Endothelial cell of umbilical vein (primary cell): ENCODE measurements around the gene DUSP8. TPM values are rescaled to one million over a fixed set of nuclear protein-coding genes. Genes with fewer than 3 reads are reported as not detected.

Source experiments
- BruUV-seq: library from RNA; stranded (reverse); fragments of 400-500 nt; replicated peaks from 2 replicates; lab custom pipeline; 2021; lab: Mats Ljungman, UMichigan
- CTCF ChIA-PET: fragments of 300-600, 350-600 bp; sonication (Branson Sonifier 250); formaldehyde crosslinking; loops from one replicate; lab custom pipeline; 2021; ENCODE audit warnings: antibody characterized with exemption, inconsistent platforms; lab: Charles Lee
- POLR2A ChIA-PET: fragments of 300-600, 350-600 bp; sonication (Branson Sonifier 250); formaldehyde crosslinking; loops from one replicate; lab custom pipeline; 2021; ENCODE audit warnings: antibody characterized with exemption, inconsistent platforms; lab: Charles Lee
- DNase-seq: peaks from one replicate; pipeline ENCODE4 v3.0.0-alpha.2; 2011; ENCODE audit warnings: low read depth, low spot score
- FAIRE-seq: peaks from 2 replicates; lab custom pipeline; 2011; peaks lifted over from hg19 to GRCh38; lab: Jason Lieb, UNC
- H2AFZ ChIP-seq: 2 replicates; pipeline ENCODE4 v1.6.0; 2012; ENCODE audit warnings: low read depth, low read length, control low read depth, inconsistent platforms
- H3K27ac ChIP-seq: 2 replicates; pipeline ENCODE4 v1.5.1; 2011; ENCODE audit warnings: low read depth, mild to moderate bottlenecking, control low read depth, low read length, moderate library complexity; ENCODE audit not compliant: insufficient read depth
- H3K27me3 ChIP-seq, 2 experiments: 2 replicates each; pipeline versions ENCODE4 v1.6.0 to v1.6.1; 2011; ENCODE audit warnings: low read length in 2 of 2, mixed read lengths in 1 of 2; ENCODE audit not compliant: control insufficient read depth in 2 of 2, insufficient read depth in 2 of 2
- H3K36me3 ChIP-seq, 2 experiments: 2 replicates in 1 of 2; 3 replicates in 1 of 2; pipeline ENCODE4 v1.5.1; 2011; ENCODE audit warnings: low read length in 2 of 2, mild to moderate bottlenecking in 1 of 2, moderate library complexity in 1 of 2; ENCODE audit not compliant: control insufficient read depth in 2 of 2, insufficient read depth in 2 of 2; ENCODE audit errors: extremely low read depth in 1 of 2
- H3K4me1 ChIP-seq: 3 replicates; pipeline ENCODE4 v1.5.1; 2011; ENCODE audit warnings: mild to moderate bottlenecking, low read length; ENCODE audit not compliant: control insufficient read depth, insufficient read depth; ENCODE audit errors: extremely low read depth
- H3K4me2 ChIP-seq: 2 replicates; pipeline ENCODE4 v1.6.1; 2011; ENCODE audit warnings: low read length, control low read depth, mixed read lengths; ENCODE audit not compliant: insufficient read depth
- H3K4me3 ChIP-seq, 3 experiments: fragments of 200-600 bp in 1 of 3; sonication (generic), shearing (Covaris generic) in 1 of 3; replicated peaks in 1 of 3; 2 replicates each; pipeline ENCODE4 v1.5.1; 2011 to 2016; ENCODE audit warnings: control low read depth in 3 of 3, low read length in 3 of 3, mild to moderate bottlenecking in 2 of 3, inconsistent platforms in 1 of 3, low read depth in 1 of 3, moderate library complexity in 1 of 3; ENCODE audit not compliant: insufficient read depth in 1 of 3
- H3K79me2 ChIP-seq: 2 replicates; pipeline ENCODE4 v1.6.0; 2012; ENCODE audit warnings: low read length, inconsistent platforms; ENCODE audit not compliant: control insufficient read depth, insufficient read depth
- H3K9ac ChIP-seq: replicated peaks from 2 replicates; pipeline ENCODE3; 2011; ENCODE audit warnings: low read length, control low read depth; ENCODE audit not compliant: insufficient read depth; ENCODE audit errors: extremely low read depth
- H3K9me1 ChIP-seq: replicated peaks from 3 replicates; pipeline ENCODE4 v1.6.0; 2011; ENCODE audit warnings: mild to moderate bottlenecking, low read length; ENCODE audit not compliant: control insufficient read depth, insufficient read depth; ENCODE audit errors: extremely low read depth
- H3K9me3 ChIP-seq: replicated peaks from 2 replicates; pipeline ENCODE4 v1.5.1; 2012; ENCODE audit warnings: low read length, inconsistent platforms; ENCODE audit not compliant: control insufficient read depth, insufficient read depth
- H4K20me1 ChIP-seq: replicated peaks from 2 replicates; pipeline ENCODE3; 2011; ENCODE audit warnings: mild to moderate bottlenecking, low read length; ENCODE audit not compliant: control insufficient read depth, insufficient read depth; ENCODE audit errors: extremely low read depth
- CTCF ChIP-seq, 2 donors: IDR thresholded peaks; 1 replicate in 1 of 2; 2 replicates in 1 of 2; pipeline ENCODE4 v1.5.1; 2011; ENCODE audit warnings: low read length in 2 of 2, mild to moderate bottlenecking in 2 of 2, moderate library complexity in 2 of 2, control low read depth in 1 of 2, inconsistent platforms in 1 of 2, low read depth in 1 of 2; ENCODE audit not compliant: insufficient read depth in 1 of 2; ENCODE audit errors: extremely low read depth in 1 of 2
- EZH2 ChIP-seq: IDR thresholded peaks from 2 replicates; pipeline ENCODE4 v1.6.1; 2012; ENCODE audit warnings: borderline replicate concordance, low read depth, mild to moderate bottlenecking, moderate library complexity, low read length, inconsistent platforms; ENCODE audit not compliant: severe bottlenecking
- FOS ChIP-seq: IDR thresholded peaks from 2 replicates; pipeline ENCODE4 v1.6.1; 2011; ENCODE audit warnings: mild to moderate bottlenecking, low read length, moderate library complexity, borderline replicate concordance; ENCODE audit not compliant: insufficient read depth
- GATA2 ChIP-seq: IDR thresholded peaks from 2 replicates; pipeline ENCODE4 v1.7.0; 2011; ENCODE audit warnings: low read depth, mild to moderate bottlenecking, moderate library complexity, mixed read lengths, low read length; ENCODE audit not compliant: insufficient read length, insufficient read depth
- JUN ChIP-seq: IDR thresholded peaks from 2 replicates; pipeline ENCODE4 v1.6.1; 2011; ENCODE audit warnings: borderline replicate concordance, low read depth; ENCODE audit not compliant: insufficient read length, insufficient read depth
- MAX ChIP-seq: IDR thresholded peaks from 2 replicates; pipeline ENCODE4 v1.6.1; 2011; ENCODE audit not compliant: insufficient read depth, insufficient read length
- MYC ChIP-seq: IDR thresholded peaks from one replicate; pipeline ENCODE4 v1.6.1; 2011; ENCODE audit warnings: mild to moderate bottlenecking, low read depth, low read length
- POLR2A ChIP-seq: IDR thresholded peaks from 2 replicates; pipeline ENCODE4 v1.6.1; 2012; ENCODE audit warnings: low read depth, mild to moderate bottlenecking, control low read depth, low read length
- POLR2AphosphoS5 ChIP-seq: IDR thresholded peaks from 2 replicates; pipeline ENCODE4 v1.6.1; 2012; ENCODE audit warnings: low read depth, mild to moderate bottlenecking, control low read depth, low read length, moderate library complexity; ENCODE audit not compliant: insufficient read depth
- dilution Hi-C: fragments of 300-500 bp; cut with MboI; formaldehyde crosslinking; loops from one replicate; pipeline ENCODE4 v1.15.0; 2019; ENCODE audit warnings: low sequenced_read_pairs; ENCODE audit not compliant: extremely low pct_ligation_motif_present
- intact Hi-C: fragments of 100-400 bp; cut with micrococcal nuclease; formaldehyde crosslinking; loops from one replicate; pipeline ENCODE4 v1.10.0; 2022
- polyA plus RNA-seq, 4 experiments: library from polyadenylated mRNA; depleted of rRNA in 3 of 4; stranded (reverse) in 3 of 4; unstranded in 1 of 4; fragments of >200 nt; gene quantifications; 2 replicates each; pipeline versions ENCODE4 v1.2.1 to v1.2.3, GENCODE V29; 2011 to 2012; ENCODE audit warnings: missing spikeins in 1 of 4
- total RNA-seq: library from RNA; stranded (reverse); gene quantifications from 2 replicates; pipeline ENCODE4 v1.2.3, GENCODE V29; 2021

Gene DUSP8
- total and polyA plus RNA-seq, 2 donors (not counting 3 experiments of a cell fraction or from before 2014, with no cell fraction given): 4.6 to 5.9 TPM

DNA sequence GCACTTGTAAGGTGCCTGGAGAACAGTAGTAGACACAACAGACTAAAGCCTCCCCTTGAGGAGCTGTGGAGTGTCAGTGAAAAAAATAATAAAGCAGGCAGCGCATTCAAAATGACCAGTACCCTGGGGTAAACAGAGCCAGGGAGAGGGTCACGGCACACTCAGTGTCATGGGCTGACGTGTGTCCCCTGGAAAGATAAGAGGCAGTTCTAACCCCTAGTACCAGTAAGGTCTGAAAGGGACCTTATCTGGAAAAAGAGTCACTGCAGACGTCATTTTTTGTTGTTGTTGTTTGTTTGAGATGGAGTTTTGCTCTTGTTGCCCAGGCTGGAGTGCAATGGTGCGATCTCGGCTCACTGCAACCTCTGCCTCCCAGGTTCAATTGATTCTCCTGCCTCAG, 32.0 kb downstream of the DUSP8 start:
- DNase-seq (no peak), FAIRE-seq (no peak)
- H3K27me3 ChIP-seq: peaks cover 7 to 11% of the 10 kb centered on the region in 2 experiments
- H3K9ac ChIP-seq: no peak overlapping the region
- H3K79me2 ChIP-seq: peaks cover 19% of the 10 kb centered on the region
- TF ChIP-seq POLR2AphosphoS5 (no peak), POLR2A (no peak), FOS (no peak), GATA2 (no peak), EZH2 (no peak), CTCF (IDR thresholded peaks at IDR 0.05; ENCODE audit: extremely low read depth in 1 of 2, insufficient read depth in 1 of 2, low read depth in 1 of 2, low read length in 2 of 2) (no peak), JUN (no peak), MAX (no peak), MYC (no peak)
- no peaks in the 10 kb centered on the region for H3K9me3 ChIP-seq
- H3K36me3 ChIP-seq: no peaks in the 10 kb centered on the region
- CTCF ChIA-PET: no interaction called here
- intact Hi-C loops: no loop called here
- H4K20me1 ChIP-seq: no peaks in the 10 kb centered on the region
- H2AFZ ChIP-seq: no peak overlapping the region
- H3K27ac ChIP-seq: no peak overlapping the region
- dilution Hi-C loops: no loop called here
- BruUV-seq: no TSS peak
- POLR2A ChIA-PET: no interaction called here
- H3K4me1 ChIP-seq: peaks cover 7% of the 10 kb centered on the region
- H3K4me2 ChIP-seq: no peak overlapping the region
- H3K4me3 ChIP-seq: no peak overlapping the region
- no peaks in the 10 kb centered on the region for H3K9me1 ChIP-seq
